ENCODE results near the gene TAP1.

TAP1 gene

GRCh38 chr6:32803416-32803815 lies 50.1 kb downstream of the TAP1 start:
- no peak overlapping the region for H3K4me3 ChIP-seq (ENCODE audit: low read depth, low read length)
- TF ChIP-seq CTCF (IDR thresholded peaks at IDR 0.05; ENCODE audit: borderline replicate concordance, insufficient read depth, low read depth, low read length), result no peak

GRCh38 chr6:32799740-32800139 lies 53.8 kb downstream of the TAP1 start:
- no peak overlapping the region for H3K4me3 ChIP-seq (ENCODE audit: low read depth, low read length)
- TF ChIP-seq CTCF (IDR thresholded peaks at IDR 0.05; ENCODE audit: borderline replicate concordance, insufficient read depth, low read depth, low read length), result no peak

GRCh38 chr6:32799168-32799567 lies 54.3 kb downstream of the TAP1 start:
- TF ChIP-seq CTCF (IDR thresholded peaks at IDR 0.05; ENCODE audit: borderline replicate concordance, insufficient read depth, low read depth, low read length), result no peak
- H3K4me3 ChIP-seq (ENCODE audit: low read depth, low read length), result no peak overlapping the region

GRCh38 chr6:32796848-32797776 lies 56.4 kb downstream of the TAP1 start:
- H3K4me3 ChIP-seq (ENCODE audit: low read depth, low read length), result peak overlapping the region; percentile 24

More at GRCh38 chr6:32796848-32797776, 56.4 kb downstream of the TAP1 start:
- TF ChIP-seq CTCF (IDR thresholded peaks at IDR 0.05; ENCODE audit: borderline replicate concordance, insufficient read depth, low read depth, low read length), result peak; percentile 64
